Tibial artery (tissue), 4 donors: ENCODE results near the gene SCAMP1.

Experiments used
- DNase-seq, 2 donors: peaks; one replicate each; pipeline ENCODE4 v3.0.0-alpha.2; 2019
- H3K27ac ChIP-seq, 2 donors: fragments of 200-600 bp; sonication (generic) in 1 of 2; 1 replicate in 1 of 2; 2 replicates in 1 of 2; pipeline ENCODE4 v1.5.1; 2018 to 2019; ENCODE audit warnings: mild to moderate bottlenecking in 1 of 2
- H3K27me3 ChIP-seq, 2 donors: fragments of 200-600 bp; sonication (generic) in 1 of 2; one replicate each; pipeline versions ENCODE4 v1.5.1 to v1.6.0; 2016 to 2019
- H3K36me3 ChIP-seq, 3 donors: fragments of 200-600 bp; sonication (generic) in 2 of 3; one replicate each; pipeline ENCODE4 v1.5.1; 2016 to 2019; ENCODE audit warnings: mild to moderate bottlenecking in 2 of 3
- H3K4me1 ChIP-seq, 4 donors: fragments of 200-600 bp; sonication (generic) in 2 of 4; 1 replicate in 3 of 4; 2 replicates in 1 of 4; pipeline ENCODE4 v1.5.1; 2016 to 2019
- H3K4me3 ChIP-seq, 2 donors: fragments of 200-600 bp; sonication (generic) in 1 of 2; 1 replicate in 1 of 2; 2 replicates in 1 of 2; pipeline ENCODE4 v1.5.1; 2018 to 2019; ENCODE audit warnings: mild to moderate bottlenecking in 2 of 2
- H3K9me3 ChIP-seq, 3 donors: fragments of 200-600 bp; sonication (generic) in 1 of 3; one replicate each; pipeline ENCODE4 v1.5.1; 2016 to 2019
- intact Hi-C: fragments of 100-400 bp; cut with DNase I; formaldehyde crosslinking; loops from one replicate; pipeline ENCODE4 v1.15.0; 2023; ENCODE audit warnings: low total_unique reads
- TF ChIP-seq, protein P1 (sequence below), 2 experiments: fragments of 200-600 bp in 1 of 2; fragments of 450-650 bp in 1 of 2; IDR thresholded peaks; one replicate each; pipeline ENCODE4 v1.5.1; 2017 to 2019; ENCODE audit warnings: antibody characterized with exemption in 2 of 2, mild to moderate bottlenecking in 1 of 2, moderate library complexity in 1 of 2

The SCAMP1 gene

DNA sequence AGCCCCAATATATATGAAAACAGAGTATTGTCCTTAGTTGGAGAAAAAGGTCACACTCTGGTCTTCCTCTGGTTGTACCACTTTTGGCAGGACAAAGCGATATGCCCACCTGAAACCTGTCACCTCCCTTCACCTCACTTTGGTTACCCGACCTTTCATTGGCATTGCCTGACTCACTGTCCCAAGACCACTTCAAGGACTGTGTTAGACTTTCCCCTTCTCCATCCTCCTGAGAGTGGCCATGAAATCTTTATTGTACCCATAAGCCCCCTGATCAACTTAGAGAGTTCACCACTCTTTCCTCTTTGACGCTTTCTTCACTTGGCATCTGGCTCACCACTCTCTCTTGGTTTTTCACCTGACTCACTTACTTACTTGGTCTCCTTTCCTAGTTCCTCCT lies 33.5 kb upstream of the SCAMP1 start:
- Histone ChIP-seq H3K9me3 (no peaks in the 10 kb centered on the region), H3K27ac (no peak overlapping the region), H3K4me1 (no peaks in the 10 kb centered on the region), H3K36me3 (no peaks in the 10 kb centered on the region), H3K27me3 (no peaks in the 10 kb centered on the region), H3K4me3 (no peak overlapping the region)
- TF ChIP-seq, protein P1, sequence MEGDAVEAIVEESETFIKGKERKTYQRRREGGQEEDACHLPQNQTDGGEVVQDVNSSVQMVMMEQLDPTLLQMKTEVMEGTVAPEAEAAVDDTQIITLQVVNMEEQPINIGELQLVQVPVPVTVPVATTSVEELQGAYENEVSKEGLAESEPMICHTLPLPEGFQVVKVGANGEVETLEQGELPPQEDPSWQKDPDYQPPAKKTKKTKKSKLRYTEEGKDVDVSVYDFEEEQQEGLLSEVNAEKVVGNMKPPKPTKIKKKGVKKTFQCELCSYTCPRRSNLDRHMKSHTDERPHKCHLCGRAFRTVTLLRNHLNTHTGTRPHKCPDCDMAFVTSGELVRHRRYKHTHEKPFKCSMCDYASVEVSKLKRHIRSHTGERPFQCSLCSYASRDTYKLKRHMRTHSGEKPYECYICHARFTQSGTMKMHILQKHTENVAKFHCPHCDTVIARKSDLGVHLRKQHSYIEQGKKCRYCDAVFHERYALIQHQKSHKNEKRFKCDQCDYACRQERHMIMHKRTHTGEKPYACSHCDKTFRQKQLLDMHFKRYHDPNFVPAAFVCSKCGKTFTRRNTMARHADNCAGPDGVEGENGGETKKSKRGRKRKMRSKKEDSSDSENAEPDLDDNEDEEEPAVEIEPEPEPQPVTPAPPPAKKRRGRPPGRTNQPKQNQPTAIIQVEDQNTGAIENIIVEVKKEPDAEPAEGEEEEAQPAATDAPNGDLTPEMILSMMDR (IDR thresholded peaks at IDR 0.05) = no peak
- DNase-seq = no peak
- intact Hi-C loops = no loop called here

DNA sequence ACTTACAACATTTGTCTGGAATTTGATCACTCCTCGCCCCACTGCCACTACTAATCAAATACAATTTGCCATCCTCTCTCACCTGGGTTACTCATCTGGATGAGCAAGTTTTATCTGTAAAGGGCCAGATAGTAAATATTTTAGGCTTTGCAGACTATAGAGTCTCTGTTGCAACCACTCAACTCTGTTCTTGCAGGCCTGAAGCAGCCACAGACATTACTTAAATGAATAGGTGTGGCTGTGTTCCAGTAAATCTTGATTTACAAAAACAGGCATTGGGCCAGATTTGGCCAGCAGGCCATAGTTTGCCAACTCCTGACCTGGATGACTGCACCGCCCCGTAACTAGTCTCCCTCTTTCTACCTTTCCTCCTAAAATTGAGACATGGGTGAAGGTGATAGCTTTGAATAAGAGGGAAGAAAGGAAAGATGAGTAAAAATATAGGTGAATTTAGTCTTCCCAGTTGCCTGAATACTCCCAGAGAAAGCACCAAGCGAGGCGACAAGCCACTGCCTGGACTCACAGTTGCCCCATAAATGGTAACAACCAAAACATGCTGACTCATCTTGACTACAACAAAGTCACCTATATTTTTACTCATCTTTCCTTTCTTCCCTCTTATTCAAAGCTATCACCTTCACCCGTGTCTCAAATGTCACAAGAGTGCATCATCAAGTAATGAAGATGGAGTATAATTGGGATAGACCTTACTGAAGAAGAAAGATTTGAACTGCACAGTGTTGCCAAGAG lies 32.5 kb upstream of the SCAMP1 start:
- Histone ChIP-seq H3K4me1 (no peaks in the 10 kb centered on the region), H3K4me3 (no peak overlapping the region), H3K27me3 (no peaks in the 10 kb centered on the region), H3K27ac (no peak overlapping the region), H3K9me3 (no peaks in the 10 kb centered on the region), H3K36me3 (no peaks in the 10 kb centered on the region)
- intact Hi-C loops = no loop called here
- no peak for DNase-seq
- TF ChIP-seq, protein P1 (IDR thresholded peaks at IDR 0.05) = no peak

DNA sequence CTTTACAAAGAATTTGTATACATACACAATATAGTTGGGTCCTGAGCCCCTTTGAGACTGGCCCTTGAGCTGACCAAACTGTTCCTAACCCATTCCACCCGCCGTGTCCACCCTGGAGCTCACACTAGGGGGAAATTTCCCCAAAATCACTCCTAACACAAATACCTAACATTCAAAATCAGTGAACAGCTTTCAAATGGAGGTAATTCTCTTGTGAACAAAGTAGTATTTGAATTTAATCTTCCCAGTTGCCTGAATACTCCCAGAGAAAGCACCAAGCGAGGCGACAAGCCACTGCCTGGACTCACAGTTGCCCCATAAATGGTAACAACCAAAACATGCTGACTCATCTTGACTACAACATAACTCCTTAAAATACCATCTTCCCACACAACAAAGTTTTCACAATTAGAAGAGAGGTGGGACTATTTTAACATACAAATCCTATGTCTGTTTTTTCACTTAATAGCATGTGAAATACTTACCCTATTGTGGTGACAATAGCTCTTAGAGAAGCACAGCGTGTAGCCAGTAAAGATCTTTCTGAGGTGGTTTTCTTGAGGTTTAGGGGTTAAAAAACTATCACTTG lies 31.7 kb upstream of the SCAMP1 start:
- H3K27me3 ChIP-seq = no peaks in the 10 kb centered on the region
- TF ChIP-seq, protein P1 (IDR thresholded peaks at IDR 0.05) = no peak
- no peak for DNase-seq
- no peaks in the 10 kb centered on the region for H3K4me1 ChIP-seq
- no peaks in the 10 kb centered on the region for H3K36me3 ChIP-seq
- no peak overlapping the region for H3K27ac ChIP-seq
- H3K4me3 ChIP-seq = no peak overlapping the region
- intact Hi-C loops = no loop called here
- H3K9me3 ChIP-seq = no peaks in the 10 kb centered on the region

DNA sequence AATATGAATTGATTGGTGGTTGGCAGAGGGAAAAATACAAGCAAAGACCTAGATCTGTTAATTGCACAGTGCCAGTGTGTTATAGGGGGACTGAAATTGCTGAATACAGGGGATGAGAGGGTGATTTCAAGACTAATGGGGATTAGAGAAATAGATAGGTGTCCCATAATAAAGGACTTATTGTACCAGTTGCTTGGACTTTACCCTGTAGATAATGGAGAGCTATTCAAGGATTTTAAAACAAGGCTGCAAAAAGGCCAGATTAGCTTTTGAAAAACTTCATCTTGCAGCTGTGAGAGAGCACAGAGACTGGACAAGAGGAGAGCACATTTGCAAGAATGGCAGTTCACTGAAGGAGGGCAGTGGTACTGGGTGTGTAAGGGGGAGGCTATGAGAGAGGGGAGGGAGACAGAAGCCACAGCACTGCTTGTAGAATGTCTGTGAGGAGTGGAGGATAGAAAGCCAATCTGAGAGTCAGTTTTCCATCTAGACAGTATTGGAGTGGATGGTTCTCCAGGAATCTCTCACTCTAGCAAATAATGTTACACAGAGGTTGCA lies 28.8 kb upstream of the SCAMP1 start:
- intact Hi-C loops = no loop called here
- Histone ChIP-seq H3K27ac (no peak overlapping the region), H3K9me3 (no peaks in the 10 kb centered on the region), H3K27me3 (no peaks in the 10 kb centered on the region), H3K4me1 (no peaks in the 10 kb centered on the region), H3K4me3 (no peak overlapping the region), H3K36me3 (no peaks in the 10 kb centered on the region)
- TF ChIP-seq, protein P1 (IDR thresholded peaks at IDR 0.05) = no peak
- DNase-seq = no peak

DNA sequence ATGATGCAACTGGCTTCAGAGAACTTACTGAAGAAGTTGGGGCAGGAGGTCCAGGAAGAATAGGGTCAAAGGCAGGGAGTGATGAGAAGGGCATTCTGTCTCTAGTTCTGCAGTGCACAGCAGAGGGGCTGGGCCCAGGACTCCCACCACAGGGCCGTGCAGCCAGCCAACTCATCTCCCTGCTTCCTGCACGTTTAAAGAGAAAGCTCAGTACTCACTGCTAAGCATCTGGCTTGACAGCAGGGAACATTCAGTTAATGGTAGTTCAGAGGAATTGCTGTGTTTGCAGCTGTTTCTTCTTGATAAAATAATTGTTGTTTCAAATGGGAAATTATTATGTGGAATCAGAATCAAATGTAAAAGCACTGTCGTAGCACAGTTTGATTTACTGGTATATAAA lies 25.6 kb upstream of the SCAMP1 start:
- H3K9me3 ChIP-seq = peaks cover 0 to 15% (median 5%) of the 10 kb centered on the region in 3 donors
- no peak overlapping the region for H3K4me3 ChIP-seq
- no peaks in the 10 kb centered on the region for H3K4me1 ChIP-seq
- TF ChIP-seq, protein P1 (IDR thresholded peaks at IDR 0.05) = no peak
- intact Hi-C loops = no loop called here
- no peaks in the 10 kb centered on the region for H3K36me3 ChIP-seq
- H3K27ac ChIP-seq = no peak overlapping the region
- no peaks in the 10 kb centered on the region for H3K27me3 ChIP-seq
- no peak for DNase-seq
